Cardiac atrium fibroblast (primary cell): Measurements from ENCODE around the gene UBASH3A. TPM values are rescaled to one million over a fixed set of nuclear protein-coding genes. Genes with fewer than 3 reads are reported as not detected.

ENCODE experiments used
- total RNA-seq: library from RNA; depleted of rRNA; stranded (reverse); fragments of >200 nt; gene quantifications from 2 replicates; pipeline ENCODE4 v1.2.3, GENCODE V29; 2015

Gene UBASH3A
- total RNA-seq: not detected in 2 replicates

DNA sequence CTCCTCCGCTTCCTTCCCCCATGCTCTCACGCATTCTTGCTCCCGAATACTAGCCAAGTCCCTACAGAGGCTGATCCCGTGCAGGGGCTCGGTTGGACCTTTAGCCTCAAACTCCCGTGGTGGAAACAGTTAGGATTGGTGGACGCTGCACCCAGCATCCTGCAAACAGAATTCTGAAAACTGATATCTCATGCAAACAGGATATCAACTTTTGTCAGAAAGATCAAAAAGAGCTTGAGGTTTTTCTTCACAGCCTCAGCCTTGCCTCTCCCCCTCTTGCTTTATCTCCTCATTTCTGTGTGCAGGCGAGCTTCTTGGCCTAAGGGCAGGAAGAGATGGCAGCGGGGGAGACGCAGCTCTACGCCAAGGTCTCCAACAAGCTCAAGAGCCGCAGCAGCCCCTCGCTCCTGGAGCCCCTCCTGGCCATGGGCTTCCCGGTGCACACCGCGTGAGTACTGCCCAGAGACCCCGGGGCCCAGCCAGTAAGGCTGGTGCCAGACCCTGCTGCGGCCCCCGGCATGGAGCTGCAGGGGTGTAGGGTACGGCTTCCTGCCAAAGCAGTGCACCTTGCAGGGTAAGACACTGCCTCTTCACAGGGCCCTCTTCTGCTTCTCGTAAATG, at the start of gene UBASH3A:
TSS of gene UBASH3A (plus strand) at position 292 of the 621 bp plus-strand sequence. CDS start at position 336, 44 bp downstream.

GRCh38 chr21:42366292-42367010, 37.3 kb upstream of the UBASH3A start, which contains the start of gene TFF1:
Gene TFF1 (minus strand): TSS chr21:42366535. CDS start chr21:42366495, 40 bp downstream.

DNA sequence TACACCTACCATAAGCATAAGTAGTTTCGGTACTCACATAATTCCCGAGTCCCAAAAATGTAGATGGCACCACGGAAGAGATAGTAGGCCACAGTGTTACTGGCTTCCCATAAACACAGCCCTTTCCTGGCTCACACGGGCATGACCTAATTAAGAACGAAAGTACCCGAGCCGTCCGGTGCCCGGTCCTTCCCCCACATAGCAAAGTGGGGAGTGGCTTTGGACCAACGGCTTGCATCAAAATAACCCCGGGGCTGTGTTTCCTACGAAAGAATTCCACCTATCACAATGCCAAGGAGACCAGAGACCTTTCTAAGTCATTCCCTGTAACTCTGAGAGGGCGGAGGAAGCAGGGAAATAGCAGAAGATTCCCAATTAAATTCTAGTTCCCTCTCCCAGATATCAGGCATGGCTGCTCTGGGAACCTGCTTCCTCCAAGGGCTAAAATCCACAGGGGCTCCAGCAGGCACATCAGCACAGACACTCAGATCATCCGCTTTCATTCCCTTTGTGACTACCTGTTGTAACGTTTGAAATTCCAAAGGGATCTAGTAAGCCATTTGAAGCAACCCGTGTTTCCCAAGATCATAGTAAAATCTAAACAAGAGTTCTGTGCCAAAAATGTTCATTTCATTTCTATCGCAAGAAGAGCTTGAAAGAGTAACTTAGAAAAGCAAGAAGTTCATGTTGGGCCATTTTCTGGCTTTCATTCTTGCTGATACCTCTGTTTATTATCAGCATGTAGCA, 7.6 kb upstream of the UBASH3A start, which contains the start of gene TMPRSS3:
TSS of gene TMPRSS3 (minus strand) at position 148 of the 747 bp plus-strand sequence. CDS start 635 bp downstream, outside the sequence.

GRCh38 chr21:42496120-42496838, 92.6 kb downstream of the UBASH3A start, which contains the start of gene RSPH1:
Gene RSPH1 (minus strand): TSS chr21:42496224. CDS start chr21:42496186, 38 bp downstream.

Other genes starting within 250 kb of the UBASH3A start
- 2.9 and 3.6 TPM in 2 replicates for gene ABCG1, start 184.8 kb upstream of the UBASH3A start, total RNA-seq
- 0.54 TPM in 1 of 2 replicates, not detected in the other for gene TFF3, start 88.5 kb upstream of the UBASH3A start, total RNA-seq
- not detected in 2 replicates for gene TFF2, start 52.9 kb upstream of the UBASH3A start, total RNA-seq
- gene TFF1, start 37.4 kb upstream of the UBASH3A start, total RNA-seq: not detected in 2 replicates
- not detected in 2 replicates for gene TMPRSS3, start 7.8 kb upstream of the UBASH3A start, total RNA-seq
- gene RSPH1, start 92.3 kb downstream of the UBASH3A start, total RNA-seq: not detected in 2 replicates
- 1.1 and 1.3 TPM in 2 replicates for gene SLC37A1, start 110.0 kb downstream of the UBASH3A start, total RNA-seq
- gene PDE9A, start 249.7 kb downstream of the UBASH3A start, total RNA-seq: 0.16 and 3.2 TPM in 2 replicates